Measurements from ENCODE around the gene PXN. TPM values are rescaled to one million over a fixed set of nuclear protein-coding genes. Genes with fewer than 3 reads are reported as not detected.

Gene PXN
- total and polyA plus RNA-seq, 2 experiments from 2014 or later = 43.8 to 67.9 TPM

DNA sequence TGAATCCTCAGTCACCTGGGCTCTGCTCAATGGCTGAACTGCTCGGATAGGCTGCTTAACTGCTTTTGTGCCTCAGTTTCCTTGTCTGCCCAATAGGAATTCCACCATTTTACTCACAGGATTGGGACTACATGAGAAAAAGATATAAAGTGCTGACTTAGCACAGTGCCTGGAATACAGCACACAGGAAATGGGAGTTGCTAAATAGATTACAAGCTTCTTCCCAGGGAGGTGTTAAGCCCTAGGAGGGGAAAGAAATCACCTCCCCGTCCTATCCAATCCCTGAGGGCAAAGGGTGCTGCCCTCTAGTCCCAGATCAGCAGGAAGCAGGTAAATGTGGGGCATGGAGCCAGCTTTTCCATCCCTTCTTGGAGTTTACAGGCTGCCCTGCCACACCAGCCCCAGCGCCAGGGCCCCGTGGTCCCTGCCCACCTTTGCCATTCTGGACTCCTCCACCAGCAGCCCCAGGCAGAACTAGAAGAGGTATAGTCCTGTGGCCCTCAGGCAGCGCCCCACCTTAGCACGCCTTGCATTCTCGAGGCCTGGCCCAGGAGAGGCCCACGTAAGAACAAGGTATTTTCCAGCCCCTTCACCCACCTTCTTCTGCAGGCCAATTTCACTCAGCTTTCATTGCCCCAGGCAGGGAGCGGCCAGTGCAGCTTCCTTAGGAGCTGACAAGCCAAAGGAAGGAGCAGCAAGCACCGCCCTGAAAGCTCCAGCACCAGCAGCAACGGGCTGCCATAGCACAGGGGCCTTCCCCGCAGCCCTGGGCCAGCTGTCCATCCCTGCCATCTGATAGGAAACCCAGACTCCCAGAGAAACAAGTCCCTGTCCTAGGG, 35.8 kb downstream of the PXN start:
- no peak for TF ChIP-seq CTCF (IDR thresholded peaks at IDR 0.05; ENCODE audit: low read depth, low read length)
- H3K9me3 ChIP-seq (ENCODE audit: low read depth) = no peaks in the 10 kb centered on the region
- no peak overlapping the region for H3K4me3 ChIP-seq
- H3K27ac ChIP-seq = peak overlapping the region; percentile 95
- no peaks in the 10 kb centered on the region for H3K36me3 ChIP-seq
- DNase-seq (ENCODE audit: low read depth in 1 of 2, low spot score in 1 of 2) = peak in 1 of 2 donors; percentile 61
- H3K4me1 ChIP-seq (ENCODE audit: low read depth) = peaks cover 73% of the 10 kb centered on the region
- no peaks in the 10 kb centered on the region for H3K27me3 ChIP-seq

- Histone ChIP-seq H3K4me1 (ENCODE audit: low read depth) (peaks cover 69% of the 10 kb centered on the region), H3K36me3 (no peaks in the 10 kb centered on the region), H3K9me3 (ENCODE audit: low read depth) (no peaks in the 10 kb centered on the region), H3K27me3 (no peaks in the 10 kb centered on the region), H3K27ac (peak overlapping the region; percentile 95), H3K4me3 (no peak overlapping the region)
- TF ChIP-seq CTCF (IDR thresholded peaks at IDR 0.05; ENCODE audit: low read depth, low read length) = no peak
- peak; percentile 35 to 76 for DNase-seq (ENCODE audit: low read depth in 1 of 2, low spot score in 1 of 2)
Measured at GRCh38 chr12:120229071-120229486, 36.5 kb downstream of the PXN start.

DNA sequence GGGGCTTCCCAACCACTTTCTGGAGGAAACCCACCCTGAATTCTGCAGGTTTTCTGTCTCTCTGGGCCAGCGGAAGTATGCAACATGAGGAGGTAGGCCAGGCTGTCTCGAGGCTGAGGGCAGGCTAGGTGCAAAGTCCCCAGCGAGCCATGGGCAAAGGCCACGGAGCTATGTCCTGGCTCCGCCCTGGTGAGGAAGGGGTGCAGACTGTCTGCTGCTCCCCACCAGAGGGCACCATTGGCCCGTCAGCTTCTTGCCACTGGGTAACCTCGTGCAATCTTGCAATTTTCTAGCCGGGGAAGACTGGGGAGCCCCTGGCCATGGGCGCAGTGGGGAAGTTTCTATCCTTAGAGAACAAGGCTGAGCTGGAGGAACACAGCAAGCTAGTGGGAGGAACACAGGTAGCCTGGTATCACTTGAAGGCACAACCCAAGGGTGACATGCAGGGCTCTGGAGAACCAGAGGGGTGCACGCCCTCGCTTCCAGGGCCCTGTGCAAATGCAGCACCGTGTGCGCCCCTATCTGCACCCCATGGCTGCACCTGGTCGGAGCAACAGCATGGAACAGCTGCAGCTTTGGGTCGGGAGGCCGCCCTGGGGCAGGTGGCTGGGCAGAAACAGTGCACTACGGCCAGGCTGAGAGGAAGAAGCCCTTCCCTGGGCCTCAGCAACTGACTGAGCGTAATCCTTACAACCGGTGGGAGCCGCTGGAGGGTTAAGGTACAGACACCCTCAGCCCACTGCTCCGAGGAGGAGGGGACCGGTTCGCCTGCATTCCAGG, 37.0 kb downstream of the PXN start:
- no peaks in the 10 kb centered on the region for H3K36me3 ChIP-seq
- H3K9me3 ChIP-seq (ENCODE audit: low read depth) = no peaks in the 10 kb centered on the region
- peak; percentile 87 to 88 for DNase-seq (ENCODE audit: low read depth in 1 of 2, low spot score in 1 of 2)
- no peaks in the 10 kb centered on the region for H3K27me3 ChIP-seq
- peak overlapping the region; percentile 1 for H3K4me3 ChIP-seq
- peaks cover 63% of the 10 kb centered on the region for H3K4me1 ChIP-seq (ENCODE audit: low read depth)
- peak overlapping the region; percentile 95 for H3K27ac ChIP-seq
- TF ChIP-seq CTCF (IDR thresholded peaks at IDR 0.05; ENCODE audit: low read depth, low read length) = peak; percentile 92

DNA sequence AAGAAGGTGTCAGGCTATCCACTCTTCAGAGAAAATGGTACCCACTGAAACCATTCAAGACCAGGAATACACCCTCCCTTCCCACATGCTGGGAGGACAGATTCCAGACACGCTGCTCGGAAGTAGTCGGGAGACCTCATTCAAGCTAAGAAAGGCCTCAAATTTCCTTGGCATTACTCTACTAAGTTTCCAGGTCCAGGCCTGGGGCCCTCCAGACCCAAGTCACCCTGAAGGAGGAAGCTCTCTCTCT, 37.6 kb downstream of the PXN start:
- Histone ChIP-seq H3K9me3 (ENCODE audit: low read depth) (no peaks in the 10 kb centered on the region), H3K27ac (peak overlapping the region; percentile 95), H3K4me1 (ENCODE audit: low read depth) (peaks cover 58% of the 10 kb centered on the region), H3K36me3 (no peaks in the 10 kb centered on the region), H3K4me3 (no peak overlapping the region), H3K27me3 (no peaks in the 10 kb centered on the region)
- no peak for DNase-seq (ENCODE audit: low read depth in 1 of 2, low spot score in 1 of 2)
- no peak for TF ChIP-seq CTCF (IDR thresholded peaks at IDR 0.05; ENCODE audit: low read depth, low read length)

- TF ChIP-seq CTCF (IDR thresholded peaks at IDR 0.05; ENCODE audit: low read depth, low read length) = no peak
- DNase-seq (ENCODE audit: low read depth in 1 of 2, low spot score in 1 of 2) = no peak
- Histone ChIP-seq H3K27ac (peak overlapping the region; percentile 95), H3K4me3 (no peak overlapping the region), H3K4me1 (ENCODE audit: low read depth) (peaks cover 53% of the 10 kb centered on the region), H3K9me3 (ENCODE audit: low read depth) (no peaks in the 10 kb centered on the region), H3K27me3 (no peaks in the 10 kb centered on the region), H3K36me3 (peaks cover 2% of the 10 kb centered on the region)
Measured at GRCh38 chr12:120227233-120228040, 38.1 kb downstream of the PXN start.

Measured in cardiac muscle cell (in vitro differentiated cells and primary cell).